ENCODE results near the gene PTCD1. TPM values are rescaled to one million over a fixed set of nuclear protein-coding genes. Genes with fewer than 3 reads are reported as not detected.

The PTCD1 gene
- total RNA-seq, 1 donor from 2014 or later = 2.6 TPM

- no peak overlapping the region for H3K27ac ChIP-seq
- DNase-seq (ENCODE audit: low spot score in 2 of 2) = no peak
- TF ChIP-seq, protein P1, sequence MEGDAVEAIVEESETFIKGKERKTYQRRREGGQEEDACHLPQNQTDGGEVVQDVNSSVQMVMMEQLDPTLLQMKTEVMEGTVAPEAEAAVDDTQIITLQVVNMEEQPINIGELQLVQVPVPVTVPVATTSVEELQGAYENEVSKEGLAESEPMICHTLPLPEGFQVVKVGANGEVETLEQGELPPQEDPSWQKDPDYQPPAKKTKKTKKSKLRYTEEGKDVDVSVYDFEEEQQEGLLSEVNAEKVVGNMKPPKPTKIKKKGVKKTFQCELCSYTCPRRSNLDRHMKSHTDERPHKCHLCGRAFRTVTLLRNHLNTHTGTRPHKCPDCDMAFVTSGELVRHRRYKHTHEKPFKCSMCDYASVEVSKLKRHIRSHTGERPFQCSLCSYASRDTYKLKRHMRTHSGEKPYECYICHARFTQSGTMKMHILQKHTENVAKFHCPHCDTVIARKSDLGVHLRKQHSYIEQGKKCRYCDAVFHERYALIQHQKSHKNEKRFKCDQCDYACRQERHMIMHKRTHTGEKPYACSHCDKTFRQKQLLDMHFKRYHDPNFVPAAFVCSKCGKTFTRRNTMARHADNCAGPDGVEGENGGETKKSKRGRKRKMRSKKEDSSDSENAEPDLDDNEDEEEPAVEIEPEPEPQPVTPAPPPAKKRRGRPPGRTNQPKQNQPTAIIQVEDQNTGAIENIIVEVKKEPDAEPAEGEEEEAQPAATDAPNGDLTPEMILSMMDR (IDR thresholded peaks at IDR 0.05) = no peak
- H3K9me3 ChIP-seq = no peaks in the 10 kb centered on the region
- no peaks in the 10 kb centered on the region for H3K27me3 ChIP-seq
- H3K4me3 ChIP-seq = no peak overlapping the region
- H3K4me1 ChIP-seq = peaks cover 9 to 10% of the 10 kb centered on the region in 2 donors
- intact Hi-C loops (cut with DNase I) = no loop called here
- peaks cover 37 to 40% of the 10 kb centered on the region in 2 donors for H3K36me3 ChIP-seq
Measured at GRCh38 chr7:99460651-99461050, 22.1 kb upstream of the PTCD1 start.

DNA sequence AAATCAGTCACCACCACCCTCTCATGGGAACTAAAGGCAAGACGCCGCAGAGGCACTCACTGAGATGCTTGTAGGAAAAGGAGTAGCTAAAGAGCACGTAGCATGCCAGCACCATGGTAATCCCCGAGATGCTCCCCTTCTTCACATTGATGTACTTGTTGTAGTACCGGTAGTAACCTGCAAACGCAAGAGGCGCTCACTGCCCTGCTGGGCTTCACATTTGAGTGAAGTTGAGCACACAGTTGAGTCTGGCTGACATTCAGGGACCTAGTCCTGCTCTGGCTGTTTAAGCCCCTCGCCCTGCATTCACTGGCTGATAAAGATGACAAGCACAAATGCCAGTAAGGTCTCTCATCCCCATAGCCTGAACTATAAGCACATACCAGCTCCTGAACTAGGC lies 20.5 kb upstream of the PTCD1 start:
- intact Hi-C loops (cut with DNase I) = no loop called here
- no peak for DNase-seq (ENCODE audit: low spot score in 2 of 2)
- H3K4me3 ChIP-seq = no peak overlapping the region
- peaks cover 51 to 54% of the 10 kb centered on the region in 2 donors for H3K36me3 ChIP-seq
- H3K27ac ChIP-seq = no peak overlapping the region
- H3K27me3 ChIP-seq = no peaks in the 10 kb centered on the region
- no peaks in the 10 kb centered on the region for H3K9me3 ChIP-seq
- TF ChIP-seq, protein P1 (IDR thresholded peaks at IDR 0.05) = no peak
- no peaks in the 10 kb centered on the region for H3K4me1 ChIP-seq

DNA sequence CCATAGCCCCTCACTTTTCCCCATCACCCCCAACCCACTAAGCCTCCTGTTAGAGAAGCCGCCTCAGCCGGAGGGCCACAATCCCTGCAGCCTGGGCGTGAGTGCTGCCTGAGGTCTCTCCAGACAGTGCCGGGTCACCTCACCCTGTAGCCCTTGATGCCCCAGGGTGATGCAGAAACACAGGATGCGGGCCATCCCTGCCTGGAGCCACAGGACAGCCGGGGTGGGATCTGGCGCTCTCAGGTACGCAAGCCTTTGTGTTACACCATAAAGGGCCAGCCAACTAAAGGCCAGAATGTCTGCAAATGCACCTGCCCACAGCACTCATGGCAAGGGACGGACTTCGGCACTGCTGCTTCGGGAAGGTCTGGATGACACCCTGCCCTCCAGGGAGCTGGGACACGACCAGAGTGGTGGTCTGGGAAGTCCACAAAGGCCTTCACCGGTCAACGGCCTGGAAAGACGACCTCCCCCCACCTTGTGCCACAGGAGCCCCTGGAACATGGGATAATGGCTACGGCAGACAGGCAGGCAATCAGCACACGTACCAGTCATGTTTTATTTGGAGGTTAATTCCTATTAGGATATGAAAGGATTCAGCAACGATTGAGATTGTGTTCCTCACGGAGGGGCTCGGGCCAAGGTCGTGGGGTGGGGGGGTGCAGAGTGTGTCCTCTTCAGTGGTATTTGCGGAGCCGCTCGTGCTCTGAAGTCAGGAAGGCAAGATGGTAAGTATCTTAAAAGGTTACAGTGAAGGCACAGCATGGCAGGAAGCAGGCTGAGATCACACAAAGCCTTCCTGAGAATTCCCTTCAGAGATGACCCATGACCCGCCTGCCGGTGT lies 19.3 kb upstream of the PTCD1 start:
- no peak overlapping the region for H3K27ac ChIP-seq
- no peak for DNase-seq (ENCODE audit: low spot score in 2 of 2)
- TF ChIP-seq, protein P1 (IDR thresholded peaks at IDR 0.05) = no peak

GRCh38 chr7:99457050-99457649 lies 18.6 kb upstream of the PTCD1 start:
- no peak for DNase-seq (ENCODE audit: low spot score in 2 of 2)
- Histone ChIP-seq H3K27ac (no peak overlapping the region), H3K36me3 (peaks cover 56 to 70% of the 10 kb centered on the region in 2 donors), H3K4me1 (no peaks in the 10 kb centered on the region), H3K4me3 (no peak overlapping the region), H3K27me3 (no peaks in the 10 kb centered on the region), H3K9me3 (no peaks in the 10 kb centered on the region)
- intact Hi-C loops (cut with DNase I) = no loop called here
- TF ChIP-seq, protein P1 (IDR thresholded peaks at IDR 0.05) = no peak

More for the DNA sequence above, 19.3 kb upstream of the PTCD1 start:
- Histone ChIP-seq H3K36me3 (peaks cover 56 to 65% of the 10 kb centered on the region in 2 donors), H3K4me1 (no peaks in the 10 kb centered on the region), H3K4me3 (no peak overlapping the region), H3K9me3 (no peaks in the 10 kb centered on the region), H3K27me3 (no peaks in the 10 kb centered on the region)
- intact Hi-C loops (cut with DNase I) = no loop called here

DNA sequence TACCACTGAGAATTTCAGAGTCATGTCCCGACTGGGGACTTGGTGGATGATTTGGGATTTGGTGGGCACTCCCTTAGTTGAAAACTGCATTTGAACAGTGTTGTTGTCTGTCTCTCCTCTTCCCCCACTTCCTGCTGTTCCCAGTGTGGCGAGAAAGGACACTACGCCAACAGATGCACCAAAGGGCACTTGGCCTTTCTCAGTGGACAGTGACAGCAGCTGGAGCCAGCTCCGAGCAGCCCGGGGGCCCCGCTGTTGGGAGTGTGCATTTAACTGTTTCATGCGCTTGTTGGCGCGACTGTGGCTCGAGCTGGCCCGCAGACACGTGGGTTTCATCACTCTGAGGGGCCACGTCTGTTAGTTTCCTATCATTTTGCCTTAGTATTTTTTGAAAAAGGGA lies 17.7 kb upstream of the PTCD1 start:
- no peak overlapping the region for H3K4me3 ChIP-seq
- DNase-seq (ENCODE audit: low spot score in 2 of 2) = no peak
- intact Hi-C loops (cut with DNase I) = no loop called here
- no peak overlapping the region for H3K27ac ChIP-seq
- no peaks in the 10 kb centered on the region for H3K9me3 ChIP-seq
- TF ChIP-seq, protein P1 (IDR thresholded peaks at IDR 0.05) = no peak
- H3K27me3 ChIP-seq = no peaks in the 10 kb centered on the region
- peaks cover 61 to 78% of the 10 kb centered on the region in 2 donors for H3K36me3 ChIP-seq
- no peaks in the 10 kb centered on the region for H3K4me1 ChIP-seq

Data from ascending aorta (tissue), 2 donors.